BJ (cell line): ENCODE measurements around the gene VPS18. TPM values are rescaled to one million over a fixed set of nuclear protein-coding genes. Genes with fewer than 3 reads are reported as not detected.

Experiments used
- CTCF ChIA-PET: fragments of 350-600 bp; formaldehyde crosslinking; extraction: SDS; loops from one replicate; lab custom pipeline; 2021; ENCODE audit warnings: antibody characterized with exemption, inconsistent platforms; lab: Yijun Ruan, JAX
- POLR2A ChIA-PET: fragments of 300-600 bp; sonication (Branson Sonifier 250); formaldehyde crosslinking; extraction: SDS; loops from one replicate; lab custom pipeline; 2021; ENCODE audit warnings: antibody characterized with exemption; lab: Charles Lee
- DNase-seq: peaks from one replicate; pipeline ENCODE4 v3.0.0-alpha.2; 2011; ENCODE audit warnings: low read depth
- H3K27me3 ChIP-seq: 2 replicates; pipeline ENCODE4 v1.6.0; 2011; ENCODE audit warnings: low read length; ENCODE audit not compliant: control insufficient read depth, insufficient read depth
- H3K36me3 ChIP-seq: 2 replicates; pipeline ENCODE4 v1.5.1; 2011; ENCODE audit warnings: low read length; ENCODE audit not compliant: control insufficient read depth, insufficient read depth
- H3K4me3 ChIP-seq: 2 replicates; pipeline ENCODE4 v1.5.1; 2011; ENCODE audit warnings: low read depth, mild to moderate bottlenecking, control low read depth, low read length
- polyA plus RNA-seq: library from polyadenylated mRNA; depleted of rRNA; stranded (reverse); fragments of >200 nt; gene quantifications from 2 replicates; pipeline ENCODE4 v1.2.3, GENCODE V29; 2011
- TF ChIP-seq, protein P1 (sequence below): IDR thresholded peaks from 2 replicates; pipeline ENCODE4 v1.5.1; 2011; ENCODE audit warnings: low read depth, mild to moderate bottlenecking, control low read depth, inconsistent platforms, low read length, moderate library complexity; ENCODE audit not compliant: insufficient read depth

Gene VPS18
- polyA plus RNA-seq, 1 experiment: 28.4 TPM

- no peak overlapping the region for H3K4me3 ChIP-seq
- H3K36me3 ChIP-seq: peaks cover 16% of the 10 kb centered on the region
- no peaks in the 10 kb centered on the region for H3K27me3 ChIP-seq
- no peak for DNase-seq
- TF ChIP-seq, protein P1, sequence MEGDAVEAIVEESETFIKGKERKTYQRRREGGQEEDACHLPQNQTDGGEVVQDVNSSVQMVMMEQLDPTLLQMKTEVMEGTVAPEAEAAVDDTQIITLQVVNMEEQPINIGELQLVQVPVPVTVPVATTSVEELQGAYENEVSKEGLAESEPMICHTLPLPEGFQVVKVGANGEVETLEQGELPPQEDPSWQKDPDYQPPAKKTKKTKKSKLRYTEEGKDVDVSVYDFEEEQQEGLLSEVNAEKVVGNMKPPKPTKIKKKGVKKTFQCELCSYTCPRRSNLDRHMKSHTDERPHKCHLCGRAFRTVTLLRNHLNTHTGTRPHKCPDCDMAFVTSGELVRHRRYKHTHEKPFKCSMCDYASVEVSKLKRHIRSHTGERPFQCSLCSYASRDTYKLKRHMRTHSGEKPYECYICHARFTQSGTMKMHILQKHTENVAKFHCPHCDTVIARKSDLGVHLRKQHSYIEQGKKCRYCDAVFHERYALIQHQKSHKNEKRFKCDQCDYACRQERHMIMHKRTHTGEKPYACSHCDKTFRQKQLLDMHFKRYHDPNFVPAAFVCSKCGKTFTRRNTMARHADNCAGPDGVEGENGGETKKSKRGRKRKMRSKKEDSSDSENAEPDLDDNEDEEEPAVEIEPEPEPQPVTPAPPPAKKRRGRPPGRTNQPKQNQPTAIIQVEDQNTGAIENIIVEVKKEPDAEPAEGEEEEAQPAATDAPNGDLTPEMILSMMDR: no peak
- ChIA-PET POLR2A (no interaction called here), CTCF (interaction anchor here (0.5 to 10.1 kb wide), 13 partner anchors 9 to 208 kb away, joined by 3 to 309 read pairs (median 8); partner anchors contain the start of genes CHAC1, DLL4 and VPS18)
These were observed 12.9 kb downstream of the VPS18 start for GRCh38 chr15:40906991-40907802.

GRCh38 chr15:40908095-40908494, 13.8 kb downstream of the VPS18 start:
- no peak for DNase-seq
- Histone ChIP-seq H3K4me3 (no peak overlapping the region), H3K36me3 (peaks cover 8% of the 10 kb centered on the region), H3K27me3 (no peaks in the 10 kb centered on the region)
- TF ChIP-seq, protein P1: no peak
- ChIA-PET POLR2A (no interaction called here), CTCF (interaction anchor here (1.1 to 10.1 kb wide), 7 partner anchors 12 to 134 kb away, joined by 4 to 309 read pairs (median 12); partner anchors contain the start of genes DLL4 and VPS18)

- Histone ChIP-seq H3K36me3 (no peaks in the 10 kb centered on the region), H3K4me3 (no peak overlapping the region), H3K27me3 (no peaks in the 10 kb centered on the region)
- TF ChIP-seq, protein P1: no peak
- peak; percentile 60 for DNase-seq
- CTCF ChIA-PET: interaction anchor here (0.5 to 10.1 kb wide), 8 partner anchors 15 to 276 kb away, joined by 3 to 309 read pairs (median 6); partner anchors contain the start of gene VPS18
- POLR2A ChIA-PET: interaction anchor here (0.6 to 1.0 kb wide), 3 partner anchors 43 to 149 kb away, joined by 3 to 6 read pairs (median 5); partner anchors contain the start of gene CHAC1
These were observed 15.7 kb downstream of the VPS18 start for GRCh38 chr15:40909662-40910630.

DNA sequence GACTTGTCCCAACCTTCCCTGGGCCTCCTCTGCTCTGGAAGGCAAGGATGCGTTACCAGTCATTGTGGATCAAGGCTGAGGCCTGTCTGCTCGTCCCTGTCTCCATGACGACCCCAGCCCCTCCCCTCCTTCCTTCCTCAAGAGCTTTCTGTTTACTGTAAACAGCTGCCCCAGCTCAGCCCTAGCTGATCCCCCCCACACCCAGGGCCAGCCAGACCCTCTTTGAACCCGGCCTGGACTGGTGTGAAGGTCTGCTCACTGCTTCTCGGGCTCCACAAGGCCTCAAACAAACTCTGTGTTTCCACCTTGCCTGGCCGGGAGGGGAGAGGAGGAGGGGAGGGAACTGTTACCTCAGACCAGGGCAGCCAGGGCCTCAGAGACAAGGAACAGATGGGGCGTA, 16.9 kb downstream of the VPS18 start:
- no peak for DNase-seq
- ChIA-PET POLR2A (no interaction called here), CTCF (interaction anchor here (0.9 to 10.1 kb wide), 5 partner anchors 9 to 109 kb away, joined by 5 to 309 read pairs (median 21); no protein-coding TSS in a partner anchor)
- TF ChIP-seq, protein P1: no peak
- H3K36me3 ChIP-seq: no peaks in the 10 kb centered on the region
- H3K4me3 ChIP-seq: no peak overlapping the region
- H3K27me3 ChIP-seq: no peaks in the 10 kb centered on the region
